Tongue (tissue), 2 donors: ENCODE data around the gene C3orf62. TPM values are rescaled to one million over a fixed set of nuclear protein-coding genes. Genes with fewer than 3 reads are reported as not detected.

Source experiments
- small RNA-seq: library from RNA; depleted of rRNA; stranded (forward); fragments of <200 nt; gene quantifications from one replicate; pipeline ENCODE3, GENCODE V24; 2014; ENCODE audit warnings: low replicate concordance
- total RNA-seq: library from RNA; depleted of rRNA; stranded (reverse); fragments of >200 nt; gene quantifications from one replicate; pipeline ENCODE4 v1.2.3, GENCODE V29; 2014

C3orf62 gene
- total RNA-seq, 1 donor from 2014 or later, result 4.1 TPM

Small RNA genes within 50 kb of the gene (small RNA-seq; reads per million reads assigned to genes)
- gene AC121247.2 (not detected), gene MIR4271 (not detected), gene RF00019 (not detected)

Other genes with a start within 250 kb of the C3orf62 start
- gene IMPDH2, start 247.8 kb downstream of the C3orf62 start, total RNA-seq, result 195 TPM
- gene QRICH1, start 183.2 kb downstream of the C3orf62 start, total RNA-seq, result 88.7 TPM
- gene QARS1, start 172.5 kb downstream of the C3orf62 start, total RNA-seq, result 301 TPM
- gene USP19, start 156.4 kb downstream of the C3orf62 start, total RNA-seq, result 73.0 TPM
- 581 TPM for gene LAMB2, start 144.2 kb downstream of the C3orf62 start, total RNA-seq
- 16.8 TPM for gene CCDC71, start 110.9 kb downstream of the C3orf62 start, total RNA-seq
- 73.4 TPM for gene KLHDC8B, start 105.6 kb downstream of the C3orf62 start, total RNA-seq
- gene USP4, start 62.8 kb upstream of the C3orf62 start, total RNA-seq, result 25.1 TPM
- 60.0 TPM for gene GPX1, start 81.1 kb upstream of the C3orf62 start, total RNA-seq
- gene RHOA, start 134.7 kb upstream of the C3orf62 start, total RNA-seq, result 403 TPM
- 15.1 TPM for gene TCTA, start 135.2 kb upstream of the C3orf62 start, total RNA-seq
- gene AMT, start 145.2 kb upstream of the C3orf62 start, total RNA-seq, result 8.6 TPM
- 2.7 TPM for gene NICN1, start 152.1 kb upstream of the C3orf62 start, total RNA-seq
- 201 TPM for gene DAG1, start 193.0 kb upstream of the C3orf62 start, total RNA-seq